HepG2 (cell line): ENCODE results near the gene ZBTB14. TPM values are rescaled to one million over a fixed set of nuclear protein-coding genes. Genes with fewer than 3 reads are reported as not detected.
A peak's percentile ranks its signal among the peaks of the same experiment; 100 is the strongest.

Experiments
- ARID4A ChIP-seq: sonication (generic); formaldehyde crosslinking; IDR thresholded peaks from 2 replicates; pipeline ENCODE4 v1.5.0; 2020; ENCODE audit warnings: mild to moderate bottlenecking, missing genetic modification reagents, borderline replicate concordance
- HHEX ChIP-seq: IDR thresholded peaks from 2 replicates; pipeline ENCODE4 v1.6.1; 2016; ENCODE audit warnings: control low read depth
- KLF11 ChIP-seq: IDR thresholded peaks from 2 replicates; pipeline ENCODE4 v1.6.1; 2016; ENCODE audit warnings: missing compliant biosample characterization
- SALL1 ChIP-seq: sonication (generic); formaldehyde crosslinking; IDR thresholded peaks from 2 replicates; pipeline ENCODE4 v1.8.0; 2022; ENCODE audit warnings: mild to moderate bottlenecking, missing genetic modification reagents
- SKI ChIP-seq: fragments of 450-650 bp; IDR thresholded peaks from one replicate; pipeline ENCODE4 v1.6.1; 2018; ENCODE audit warnings: mild to moderate bottlenecking; ENCODE audit not compliant: partially characterized antibody
- SMYD3 ChIP-seq: sonication (generic); formaldehyde crosslinking; IDR thresholded peaks from 2 replicates; pipeline ENCODE4 v1.8.1; 2023; ENCODE audit warnings: mild to moderate bottlenecking, missing genetic modification reagents
- SOX13 ChIP-seq, 3 experiments: fragments of 450-650 bp in 1 of 3; sonication (generic) in 1 of 3; formaldehyde crosslinking in 1 of 3; IDR thresholded peaks in 2 of 3; conservative IDR thresholded peaks in 1 of 3; 2 replicates each; pipeline versions ENCODE4 v1.5.0 to v1.6.1; 2016 to 2020; ENCODE audit warnings: antibody characterized with exemption in 1 of 3, mild to moderate bottlenecking in 1 of 3, missing compliant biosample characterization in 1 of 3, missing genetic modification reagents in 1 of 3, moderate library complexity in 1 of 3
- UBTF ChIP-seq: sonication (generic); formaldehyde crosslinking; IDR thresholded peaks from 2 replicates; pipeline ENCODE4 v1.4.0; 2020; ENCODE audit warnings: mild to moderate bottlenecking, missing genetic modification reagents
- ZBTB38 ChIP-seq: sonication (generic); formaldehyde crosslinking; IDR thresholded peaks from 2 replicates; pipeline ENCODE4 v1.5.1; 2020; ENCODE audit warnings: mild to moderate bottlenecking, missing genetic modification reagents
- ZFP90 ChIP-seq: sonication (generic); formaldehyde crosslinking; IDR thresholded peaks from 2 replicates; pipeline ENCODE4 v1.8.0; 2022; ENCODE audit warnings: missing genetic modification reagents, mild to moderate bottlenecking, inconsistent platforms, borderline replicate concordance
- ZNF143 ChIP-seq: sonication (generic); formaldehyde crosslinking; IDR thresholded peaks from 2 replicates; pipeline ENCODE4 v1.4.0; 2020; ENCODE audit warnings: missing genetic modification reagents
- ZNF224 ChIP-seq: sonication (generic); formaldehyde crosslinking; IDR thresholded peaks from 2 replicates; pipeline ENCODE4 v1.5.0; 2020; ENCODE audit warnings: mild to moderate bottlenecking, missing genetic modification reagents
- polyA plus RNA-seq, 8 experiments: library from polyadenylated mRNA; depleted of rRNA in 3 of 8; stranded (reverse) in 7 of 8; unstranded in 1 of 8; fragments of >200 nt; fragmentation: Illumina TruSeq in 4 of 8; extraction: Trizol in 4 of 8; gene quantifications; 2 replicates each; pipeline versions ENCODE4 v1.2.1 to v1.2.3, GENCODE V29; 2011 to 2016; ENCODE audit warnings: low read depth in 4 of 8, missing spikeins in 1 of 8, mixed read lengths in 1 of 8; ENCODE audit not compliant: insufficient read depth in 1 of 8
- total RNA-seq, 5 experiments: library from RNA; depleted of rRNA; stranded (reverse); fragments of >200 nt; fragmentation: Illumina TruSeq; extraction: Trizol; gene quantifications; 2 replicates each; pipeline ENCODE4 v1.2.3, GENCODE V29; 2016; ENCODE audit warnings: low read depth in 1 of 5
- TF ChIP-seq, protein P1 (sequence below): sonication (generic); formaldehyde crosslinking; IDR thresholded peaks from 2 replicates; pipeline ENCODE4 v1.4.0; 2020; ENCODE audit warnings: mild to moderate bottlenecking, missing genetic modification reagents

The ZBTB14 gene
- total and polyA plus RNA-seq, 2 of the 13 experiments (the other 11 are each of a cell fraction or from before 2014, with no cell fraction given) = 8.0 to 14.4 TPM

- TF ChIP-seq ARID4A (CRISPR knock-in tag) (0 out of 2 replicates have a peak, but pooled peaks have one; percentile 60), UBTF (CRISPR knock-in tag) (peak; percentile 40; the same call in 1 of the 2 replicates), SOX13 (IDR thresholded peaks at IDR 0.05) (no peak), SOX13 (CRISPR knock-in tag; conservative IDR thresholded peaks at IDR 0.05 in 1 of 2, IDR thresholded peaks at IDR 0.05 in 1 of 2) (no peak), ZFP90 (CRISPR knock-in tag) (no peak), SALL1 (CRISPR knock-in tag) (peak; percentile 52; the same call in 1 of the 2 replicates), ZBTB38 (CRISPR knock-in tag) (0 out of 2 replicates have a peak, but pooled peaks have one; percentile 21), HHEX (no peak), SMYD3 (no peak), KLF11 (CRISPR knock-in tag) (no peak), ZNF143 (CRISPR knock-in tag) (no peak), SKI (peak; percentile 14), ZNF224 (no peak)
- TF ChIP-seq, protein P1, sequence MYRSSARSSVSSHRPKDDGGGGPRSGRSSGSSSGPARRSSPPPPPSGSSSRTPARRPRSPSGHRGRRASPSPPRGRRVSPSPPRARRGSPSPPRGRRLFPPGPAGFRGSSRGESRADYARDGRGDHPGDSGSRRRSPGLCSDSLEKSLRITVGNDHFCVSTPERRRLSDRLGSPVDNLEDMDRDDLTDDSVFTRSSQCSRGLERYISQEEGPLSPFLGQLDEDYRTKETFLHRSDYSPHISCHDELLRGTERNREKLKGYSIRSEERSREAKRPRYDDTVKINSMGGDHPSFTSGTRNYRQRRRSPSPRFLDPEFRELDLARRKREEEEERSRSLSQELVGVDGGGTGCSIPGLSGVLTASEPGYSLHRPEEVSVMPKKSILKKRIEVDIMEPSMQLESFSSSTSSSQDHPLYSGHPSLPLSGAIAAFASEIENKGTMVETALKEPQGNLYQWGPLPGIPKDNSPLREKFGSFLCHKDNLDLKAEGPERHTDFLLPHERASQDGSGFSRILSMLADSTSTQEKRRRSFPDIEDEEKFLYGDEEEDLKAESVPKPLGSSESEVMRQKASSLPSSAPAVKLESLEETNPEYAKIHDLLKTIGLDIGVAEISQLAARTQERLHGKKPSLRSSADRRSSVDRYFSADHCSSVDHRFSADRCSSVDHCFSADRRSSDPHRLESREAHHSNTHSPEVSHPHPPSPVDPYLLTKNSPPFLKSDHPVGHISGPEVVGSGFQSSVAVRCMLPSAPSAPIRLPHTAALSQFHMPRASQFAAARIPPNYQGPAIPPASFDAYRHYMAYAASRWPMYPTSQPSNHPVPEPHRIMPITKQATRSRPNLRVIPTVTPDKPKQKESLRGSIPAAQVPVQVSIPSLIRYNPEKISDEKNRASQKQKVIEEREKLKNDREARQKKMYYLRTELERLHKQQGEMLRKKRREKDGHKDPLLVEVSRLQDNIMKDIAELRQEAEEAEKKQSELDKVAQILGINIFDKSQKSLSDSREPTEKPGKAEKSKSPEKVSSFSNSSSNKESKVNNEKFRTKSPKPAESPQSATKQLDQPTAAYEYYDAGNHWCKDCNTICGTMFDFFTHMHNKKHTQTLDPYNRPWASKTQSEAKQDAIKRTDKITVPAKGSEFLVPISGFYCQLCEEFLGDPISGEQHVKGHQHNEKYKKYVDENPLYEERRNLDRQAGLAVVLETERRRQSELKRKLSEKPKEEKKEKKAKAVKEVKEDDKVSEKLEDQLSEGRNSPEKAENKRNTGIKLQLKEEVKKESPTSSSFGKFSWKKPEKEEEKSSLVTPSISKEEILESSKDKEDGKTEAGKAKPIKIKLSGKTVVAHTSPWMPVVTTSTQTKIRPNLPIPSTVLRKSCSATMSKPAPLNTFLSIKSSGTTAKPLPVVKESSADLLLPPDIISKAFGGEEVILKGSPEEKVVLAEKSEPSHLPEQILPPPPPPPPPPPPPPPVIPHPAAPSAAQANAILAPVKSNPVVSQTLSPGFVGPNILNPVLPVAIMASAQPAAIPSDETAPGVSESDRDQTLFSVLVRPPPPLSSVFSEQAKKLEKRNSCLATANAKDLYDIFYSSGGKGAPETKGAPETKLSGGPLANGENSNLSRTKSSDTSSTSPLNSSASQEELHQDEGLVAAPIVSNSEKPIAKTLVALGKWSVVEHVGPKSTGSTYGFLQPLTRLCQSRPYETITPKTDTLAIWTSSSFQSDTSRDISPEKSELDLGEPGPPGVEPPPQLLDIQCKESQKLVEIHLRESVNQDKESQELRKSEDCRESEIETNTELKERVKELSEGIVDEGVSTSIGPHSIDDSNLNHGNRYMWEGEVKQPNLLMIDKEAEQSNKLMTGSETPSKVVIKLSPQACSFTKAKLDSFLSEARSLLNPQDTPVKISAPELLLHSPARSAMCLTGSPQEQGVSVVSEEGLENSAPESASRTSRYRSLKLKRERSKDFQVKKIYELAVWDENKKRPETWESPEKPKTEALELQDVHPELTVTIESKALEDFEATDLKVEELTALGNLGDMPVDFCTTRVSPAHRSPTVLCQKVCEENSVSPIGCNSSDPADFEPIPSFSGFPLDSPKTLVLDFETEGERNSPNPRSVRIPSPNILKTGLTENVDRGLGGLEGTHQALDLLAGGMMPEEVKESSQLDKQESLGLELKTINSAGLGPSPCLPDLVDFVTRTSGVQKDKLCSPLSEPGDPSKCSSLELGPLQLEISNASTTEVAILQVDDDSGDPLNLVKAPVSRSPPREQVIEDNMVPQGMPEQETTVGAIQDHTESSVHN (CRISPR knock-in tag) = no peak; the same call in 1 of the 2 replicates
These were observed 882 bp downstream of the ZBTB14 start (continued) for GRCh38 chr18:5294457-5295230.
